Measurements from ENCODE around the gene EVC. TPM values are rescaled to one million over a fixed set of nuclear protein-coding genes. Genes with fewer than 3 reads are reported as not detected.

Gene EVC
- total and polyA plus RNA-seq, 4 donors: 2.9 to 40.8 (median 13.6) TPM

- Histone ChIP-seq H3K4me3 (no peak overlapping the region), H3K27ac (ENCODE audit: low read depth in 1 of 2, low read length in 1 of 2) (peak overlapping the region in 1 of 2 donors; percentile 32), H3K36me3 (ENCODE audit: control insufficient read depth in 4 of 4, insufficient read depth in 4 of 4, low read length in 4 of 4) (peaks cover 0 to 2% (median 0%) of the 10 kb centered on the region in 4 donors), H3K9ac (ENCODE audit: insufficient read depth in 1 of 2, low read length in 2 of 2) (peak overlapping the region in 1 of 2 donors; percentile 82), H3K9me3 (ENCODE audit: control insufficient read depth in 4 of 4, insufficient read depth in 3 of 4, low read length in 3 of 4) (peaks cover 0 to 3% (median 0%) of the 10 kb centered on the region in 4 donors), H3K4me1 (ENCODE audit: control insufficient read depth in 5 of 5, insufficient read depth in 5 of 5, low read length in 5 of 5) (peaks cover 0 to 40% (median 16%) of the 10 kb centered on the region in 5 donors), H3K27me3 (ENCODE audit: control insufficient read depth in 3 of 3, insufficient read depth in 3 of 3, low read length in 2 of 3) (no peaks in the 10 kb centered on the region)
- ATAC-seq (ENCODE audit: insufficient read depth, low FRiP score): no peak
- WGBS, 2 donors: 21 to 24% methylated on average over 13 of the region's 13 CpGs
- peak in 1 of 3 donors; percentile 32 for DNase-seq
- no peak for TF ChIP-seq CTCF (IDR thresholded peaks at IDR 0.05; ENCODE audit: control extremely low read depth, extremely low read depth)
Measured at GRCh38 chr4:5710065-5710960, 688 bp upstream of the EVC start.

- Histone ChIP-seq H3K9me3 (ENCODE audit: control insufficient read depth in 4 of 4, insufficient read depth in 3 of 4, low read length in 3 of 4) (peaks cover 0 to 4% (median 1%) of the 10 kb centered on the region in 4 donors), H3K36me3 (ENCODE audit: control insufficient read depth in 4 of 4, insufficient read depth in 4 of 4, low read length in 4 of 4) (peaks cover 0 to 3% (median 0%) of the 10 kb centered on the region in 4 donors), H3K4me1 (ENCODE audit: control insufficient read depth in 5 of 5, insufficient read depth in 5 of 5, low read length in 5 of 5) (peaks cover 0 to 39% (median 14%) of the 10 kb centered on the region in 5 donors), H3K27ac (ENCODE audit: low read depth in 1 of 2, low read length in 1 of 2) (peak overlapping the region in 1 of 2 donors; percentile 48), H3K4me3 (peak overlapping the region; percentile 51), H3K27me3 (ENCODE audit: control insufficient read depth in 3 of 3, insufficient read depth in 3 of 3, low read length in 2 of 3) (no peaks in the 10 kb centered on the region), H3K9ac (ENCODE audit: insufficient read depth in 1 of 2, low read length in 2 of 2) (peak overlapping the region in 1 of 2 donors; percentile 7)
- no peak for TF ChIP-seq CTCF (IDR thresholded peaks at IDR 0.05; ENCODE audit: control extremely low read depth, extremely low read depth)
- WGBS, 2 donors: 17 to 32% methylated on average over 32 to 52 of the region's 52 CpGs
- ATAC-seq (ENCODE audit: insufficient read depth, low FRiP score): no peak
- DNase-seq: peak; percentile 40 to 49 (median 46)
Measured at GRCh38 chr4:5711479-5712184, 631 bp downstream of the EVC start.

GRCh38 chr4:5712517-5712916 is 1.5 kb downstream of the EVC start:
- Histone ChIP-seq H3K4me3 (no peak overlapping the region), H3K9ac (ENCODE audit: insufficient read depth in 1 of 2, low read length in 2 of 2) (no peak overlapping the region), H3K4me1 (ENCODE audit: control insufficient read depth in 5 of 5, insufficient read depth in 5 of 5, low read length in 5 of 5) (peaks cover 0 to 31% (median 7%) of the 10 kb centered on the region in 5 donors), H3K9me3 (ENCODE audit: control insufficient read depth in 4 of 4, insufficient read depth in 3 of 4, low read length in 3 of 4) (peaks cover 0 to 4% (median 1%) of the 10 kb centered on the region in 4 donors), H3K36me3 (ENCODE audit: control insufficient read depth in 4 of 4, insufficient read depth in 4 of 4, low read length in 4 of 4) (peaks cover 0 to 3% (median 0%) of the 10 kb centered on the region in 4 donors), H3K27me3 (ENCODE audit: control insufficient read depth in 3 of 3, insufficient read depth in 3 of 3, low read length in 2 of 3) (no peaks in the 10 kb centered on the region), H3K27ac (ENCODE audit: low read depth in 1 of 2, low read length in 1 of 2) (no peak overlapping the region)
- WGBS, 2 donors: 93 to 95% methylated on average over 7 of the region's 7 CpGs
- TF ChIP-seq CTCF (IDR thresholded peaks at IDR 0.05; ENCODE audit: control extremely low read depth, extremely low read depth): no peak
- ATAC-seq (ENCODE audit: insufficient read depth, low FRiP score) (no peak), DNase-seq (no peak)

Data from lung (tissue), 12 donors.